AG04450 (cell line): Measurements from ENCODE around the gene GTSE1. TPM values are rescaled to one million over a fixed set of nuclear protein-coding genes. Genes with fewer than 3 reads are reported as not detected.

Experiments
- CTCF ChIA-PET: fragments of 300-600, 350-600 bp; formaldehyde crosslinking; extraction: SDS; loops from one replicate; lab custom pipeline; 2022; ENCODE audit warnings: antibody characterized with exemption, inconsistent platforms; lab: Charles Lee
- POLR2A ChIA-PET: fragments of 350-600 bp; formaldehyde crosslinking; extraction: SDS; loops from one replicate; lab custom pipeline; 2021; ENCODE audit warnings: antibody characterized with exemption, inconsistent platforms; lab: Yijun Ruan, JAX
- DNase-seq: peaks from one replicate; pipeline ENCODE4 v3.0.0-alpha.2; 2011; ENCODE audit warnings: low read depth, low spot score
- H3K27ac ChIP-seq: one replicate; pipeline ENCODE4 v1.5.1; 2012; ENCODE audit warnings: low read depth, low read length, control low read depth
- H3K27me3 ChIP-seq: one replicate; pipeline ENCODE4 v1.6.0; 2012; ENCODE audit warnings: low read length; ENCODE audit not compliant: control insufficient read depth, insufficient read depth
- H3K4me3 ChIP-seq: 2 replicates; pipeline ENCODE4 v1.5.1; 2011; ENCODE audit warnings: mild to moderate bottlenecking, low read depth, low read length, control low read depth
- H3K9me3 ChIP-seq: 2 replicates; pipeline ENCODE4 v1.5.1; 2012; ENCODE audit warnings: low read length; ENCODE audit not compliant: control insufficient read depth, insufficient read depth
- polyA plus RNA-seq: library from polyadenylated mRNA; depleted of rRNA; stranded (reverse); fragments of >200 nt; gene quantifications from 2 replicates; pipeline ENCODE4 v1.2.3, GENCODE V29; 2011
- TF ChIP-seq, protein P1 (sequence below): IDR thresholded peaks from 2 replicates; pipeline ENCODE4 v1.5.1; 2011; ENCODE audit warnings: low read depth, low read length, control low read depth, inconsistent platforms

GTSE1 gene
- polyA plus RNA-seq, 1 experiment = 4.0 TPM

DNA sequence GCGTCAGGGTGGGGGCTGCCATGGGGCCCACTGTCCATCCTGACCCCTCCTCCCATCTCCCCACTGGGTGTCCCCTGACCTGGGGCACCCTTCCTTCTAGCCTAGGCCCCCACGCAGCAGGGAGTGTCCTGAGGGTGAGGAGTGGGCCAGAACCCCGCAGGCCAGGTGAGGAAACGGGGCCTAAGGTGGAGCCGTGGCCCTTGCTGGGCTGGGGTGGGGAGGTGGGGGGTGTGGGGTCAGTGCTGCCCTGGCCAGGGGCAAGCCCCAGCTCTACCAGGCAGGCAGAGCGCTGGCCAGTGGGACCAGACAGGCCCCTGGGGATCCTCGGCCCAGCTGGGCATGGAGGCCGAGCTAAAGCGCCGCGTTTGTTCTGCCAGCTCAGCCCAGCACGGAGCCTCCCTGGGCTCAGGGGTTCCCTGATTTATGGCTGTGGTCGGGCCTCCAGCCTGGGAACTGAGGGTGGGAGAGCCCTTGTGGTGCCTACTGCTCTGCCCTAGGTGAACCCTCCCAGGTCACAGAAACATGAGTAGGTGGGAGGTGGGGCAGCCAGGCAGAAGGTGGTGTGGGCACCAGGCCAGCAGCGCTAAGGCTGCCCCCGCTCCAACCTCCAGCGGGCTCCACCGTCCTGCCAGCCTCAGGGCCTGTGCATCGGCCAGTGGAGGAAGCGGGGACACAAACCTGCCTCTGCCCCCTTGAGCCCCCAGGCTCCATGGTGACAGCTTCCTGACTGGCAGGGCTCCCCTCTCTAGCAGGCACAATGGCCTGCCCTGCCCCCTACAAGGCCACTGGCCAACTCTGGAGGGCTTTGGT lies 61.2 kb downstream of the GTSE1 start:
- ChIA-PET POLR2A (no interaction called here), CTCF (interaction anchor here (1.3 to 2.6 kb wide), 2 partner anchors 10 to 68 kb away, joined by 3 to 12 read pairs; no protein-coding TSS in a partner anchor)
- TF ChIP-seq, protein P1, sequence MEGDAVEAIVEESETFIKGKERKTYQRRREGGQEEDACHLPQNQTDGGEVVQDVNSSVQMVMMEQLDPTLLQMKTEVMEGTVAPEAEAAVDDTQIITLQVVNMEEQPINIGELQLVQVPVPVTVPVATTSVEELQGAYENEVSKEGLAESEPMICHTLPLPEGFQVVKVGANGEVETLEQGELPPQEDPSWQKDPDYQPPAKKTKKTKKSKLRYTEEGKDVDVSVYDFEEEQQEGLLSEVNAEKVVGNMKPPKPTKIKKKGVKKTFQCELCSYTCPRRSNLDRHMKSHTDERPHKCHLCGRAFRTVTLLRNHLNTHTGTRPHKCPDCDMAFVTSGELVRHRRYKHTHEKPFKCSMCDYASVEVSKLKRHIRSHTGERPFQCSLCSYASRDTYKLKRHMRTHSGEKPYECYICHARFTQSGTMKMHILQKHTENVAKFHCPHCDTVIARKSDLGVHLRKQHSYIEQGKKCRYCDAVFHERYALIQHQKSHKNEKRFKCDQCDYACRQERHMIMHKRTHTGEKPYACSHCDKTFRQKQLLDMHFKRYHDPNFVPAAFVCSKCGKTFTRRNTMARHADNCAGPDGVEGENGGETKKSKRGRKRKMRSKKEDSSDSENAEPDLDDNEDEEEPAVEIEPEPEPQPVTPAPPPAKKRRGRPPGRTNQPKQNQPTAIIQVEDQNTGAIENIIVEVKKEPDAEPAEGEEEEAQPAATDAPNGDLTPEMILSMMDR = no peak
- no peak for DNase-seq
- Histone ChIP-seq H3K27me3 (no peaks in the 10 kb centered on the region), H3K9me3 (no peaks in the 10 kb centered on the region; the same call in 1 of the 2 replicates), H3K4me3 (no peak overlapping the region), H3K27ac (no peak overlapping the region)

DNA sequence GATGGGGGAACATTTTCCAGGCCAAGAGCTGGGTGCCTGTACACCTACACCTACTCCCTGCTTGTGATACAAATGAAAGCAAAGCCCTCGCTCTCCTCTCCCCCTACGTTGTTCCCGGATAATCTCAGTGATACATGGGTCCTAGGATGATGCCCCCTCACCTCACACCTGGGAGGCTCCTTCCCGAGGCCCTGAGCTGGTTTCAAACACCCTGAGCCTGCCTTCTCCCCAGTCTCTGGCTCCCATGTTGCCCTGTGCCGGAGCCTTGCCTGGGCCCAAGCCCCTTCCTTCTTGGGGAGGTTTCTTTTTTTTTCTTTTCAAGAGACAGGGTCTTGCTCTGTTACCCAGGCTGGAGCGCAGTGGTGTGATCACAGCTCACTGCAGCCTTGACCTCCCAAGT lies 62.1 kb downstream of the GTSE1 start:
- no peak for DNase-seq
- Histone ChIP-seq H3K4me3 (no peak overlapping the region), H3K9me3 (no peaks in the 10 kb centered on the region; the same call in 1 of the 2 replicates), H3K27me3 (no peaks in the 10 kb centered on the region), H3K27ac (no peak overlapping the region)
- CTCF ChIA-PET = interaction anchor here (0.6 to 2.6 kb wide), 3 partner anchors 9 to 353 kb away, joined by 3 to 12 read pairs (median 4); no protein-coding TSS in a partner anchor
- TF ChIP-seq, protein P1 = no peak
- POLR2A ChIA-PET = no interaction called here

DNA sequence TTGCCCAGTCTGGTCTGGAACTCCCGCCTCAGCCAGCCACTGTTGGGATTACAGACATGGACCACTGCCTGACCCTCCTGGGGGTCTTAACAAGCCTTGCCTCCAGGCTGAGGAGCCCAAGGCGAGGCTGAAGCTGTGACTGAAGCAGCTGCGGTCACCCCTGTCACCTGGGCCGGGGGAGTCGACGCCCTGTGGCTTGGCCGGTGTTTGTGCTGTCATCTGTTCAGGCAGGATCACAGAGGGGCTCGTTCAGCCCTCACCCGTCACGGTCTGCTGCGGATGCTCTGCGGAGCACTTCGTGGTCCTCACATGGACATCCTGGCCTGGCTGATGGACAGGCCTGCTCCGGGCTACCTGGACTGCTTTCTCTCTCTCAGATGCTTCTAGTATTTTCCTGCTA lies 62.7 kb downstream of the GTSE1 start:
- no peaks in the 10 kb centered on the region for H3K27me3 ChIP-seq
- H3K27ac ChIP-seq = no peak overlapping the region
- H3K4me3 ChIP-seq = no peak overlapping the region
- POLR2A ChIA-PET = no interaction called here
- TF ChIP-seq, protein P1 = no peak
- no peaks in the 10 kb centered on the region; the same call in 1 of the 2 replicates for H3K9me3 ChIP-seq
- CTCF ChIA-PET = interaction anchor here (2.6 kb wide), 1 partner anchor 9 kb away, joined by 12 read pairs; no protein-coding TSS in a partner anchor
- DNase-seq = no peak

DNA sequence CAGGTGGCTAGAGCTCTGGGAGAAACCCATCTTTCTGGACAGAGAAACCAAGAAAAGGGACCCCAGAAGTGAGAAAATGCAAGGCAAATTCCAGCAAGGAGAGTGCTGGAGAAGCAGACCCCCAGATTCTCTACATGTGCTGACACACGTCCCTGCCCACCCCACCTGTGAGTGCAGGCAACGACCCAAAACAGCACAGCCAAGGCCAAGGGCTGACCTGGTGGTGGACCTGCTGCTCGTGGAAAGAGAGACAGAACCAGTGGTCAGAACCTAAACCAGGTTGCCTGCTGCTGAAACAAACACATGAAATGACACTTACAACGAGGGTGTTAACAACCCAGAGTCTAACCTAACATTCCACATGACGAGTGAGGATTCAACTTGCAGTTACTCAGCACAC lies 63.4 kb downstream of the GTSE1 start:
- TF ChIP-seq, protein P1 = no peak
- Histone ChIP-seq H3K27ac (no peak overlapping the region), H3K27me3 (no peaks in the 10 kb centered on the region), H3K9me3 (no peaks in the 10 kb centered on the region; the same call in 1 of the 2 replicates), H3K4me3 (no peak overlapping the region)
- no peak for DNase-seq
- POLR2A ChIA-PET = no interaction called here
- CTCF ChIA-PET = no interaction called here

DNA sequence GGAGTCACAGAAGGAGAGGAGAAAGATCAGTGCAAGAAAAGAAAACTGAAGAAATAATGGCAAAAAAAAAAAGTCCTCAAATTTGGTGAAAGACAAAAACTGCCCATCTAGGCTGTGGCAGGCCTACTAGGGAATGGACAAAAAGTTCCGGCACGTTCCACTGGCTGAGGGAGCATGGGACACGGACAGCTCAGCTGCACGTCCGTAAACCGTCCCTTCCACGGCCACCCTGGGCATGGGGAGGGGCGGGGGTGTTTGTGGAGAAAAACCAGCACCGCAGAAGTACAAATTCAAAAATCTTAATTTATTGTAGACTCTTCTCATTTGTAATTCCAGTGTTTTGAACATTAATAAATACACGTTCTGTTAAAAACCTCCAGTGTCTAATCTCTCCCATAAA lies 64.2 kb downstream of the GTSE1 start:
- POLR2A ChIA-PET = no interaction called here
- Histone ChIP-seq H3K27me3 (no peaks in the 10 kb centered on the region), H3K27ac (no peak overlapping the region), H3K4me3 (no peak overlapping the region), H3K9me3 (no peaks in the 10 kb centered on the region; the same call in 1 of the 2 replicates)
- CTCF ChIA-PET = no interaction called here
- no peak for DNase-seq
- TF ChIP-seq, protein P1 = no peak
